HG02938 (cell line): ENCODE results near the gene PTS.

Source experiments
- ATAC-seq: cut with Tn5 transposase; IDR thresholded peaks from one replicate; pipeline ENCODE4 v1.9.1; 2021; ENCODE audit warnings: mild to moderate bottlenecking, moderate library complexity; ENCODE audit not compliant: unreplicated experiment

PTS gene

DNA sequence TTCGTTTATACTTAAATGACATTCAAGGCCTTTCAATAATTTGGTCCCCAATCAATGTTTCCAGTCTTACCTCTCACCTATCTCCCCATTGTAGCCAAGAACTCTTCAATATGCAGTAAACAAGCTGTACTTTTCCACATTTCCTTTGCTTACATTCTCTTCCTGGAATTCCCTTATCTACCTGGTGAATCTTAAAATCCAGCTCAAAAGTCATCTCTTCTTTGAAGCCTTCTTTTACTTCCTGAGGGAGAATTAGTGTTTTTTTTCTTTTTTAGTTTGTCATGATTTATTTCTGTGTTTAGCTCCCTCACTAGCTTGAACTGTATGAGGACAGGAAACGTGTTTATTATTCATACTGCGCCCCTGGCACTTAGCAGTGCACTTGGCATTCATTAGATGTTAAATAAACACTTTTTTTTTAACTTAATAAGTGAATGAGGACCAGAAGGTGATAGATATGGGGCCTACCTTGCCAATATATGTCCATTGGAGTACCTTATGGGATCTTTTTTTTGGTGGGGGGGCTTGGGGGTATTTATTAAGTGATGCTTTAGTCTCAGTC, 4.9 kb upstream of the PTS start:
- no peak for ATAC-seq

DNA sequence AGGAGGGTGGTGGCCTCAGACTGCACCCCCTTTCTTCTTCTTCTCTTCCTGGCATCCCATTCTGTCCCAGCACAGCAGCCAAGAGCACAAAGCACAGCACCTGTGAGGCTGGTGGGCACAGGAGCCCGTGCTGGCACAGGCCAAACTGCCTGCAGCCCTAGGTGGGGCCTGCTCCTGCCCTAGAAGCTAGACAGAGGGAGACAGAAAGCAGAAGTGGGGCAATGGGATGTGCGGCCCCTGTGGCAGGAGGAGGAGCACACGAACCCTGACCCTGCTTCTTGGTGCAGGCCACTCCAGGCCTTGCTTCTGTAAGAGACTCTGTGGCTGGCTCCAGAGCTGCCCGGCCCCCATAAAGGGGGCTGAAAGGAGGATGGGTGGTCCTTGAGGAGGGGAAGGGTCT, 3.9 kb upstream of the PTS start:
- ATAC-seq, result no peak

DNA sequence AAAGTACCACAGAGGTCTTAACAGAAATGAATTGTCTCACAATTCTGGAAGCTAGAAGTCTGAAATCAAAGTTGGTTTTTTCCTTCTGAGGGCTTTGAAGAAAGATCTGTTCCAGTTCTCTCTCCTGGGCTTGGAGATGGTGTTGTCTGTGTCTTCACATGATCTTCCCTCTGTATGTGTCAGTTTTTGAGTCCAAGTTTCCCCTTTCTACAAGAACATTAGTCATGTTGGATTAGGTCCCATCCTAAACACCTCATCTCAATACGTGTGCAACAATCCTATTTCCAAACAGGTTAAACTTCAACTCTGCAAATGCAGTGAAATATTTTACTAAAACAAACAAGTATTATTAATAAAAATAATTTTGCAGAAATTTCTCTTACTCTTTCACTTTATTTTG, 3.1 kb upstream of the PTS start:
- no peak for ATAC-seq

DNA sequence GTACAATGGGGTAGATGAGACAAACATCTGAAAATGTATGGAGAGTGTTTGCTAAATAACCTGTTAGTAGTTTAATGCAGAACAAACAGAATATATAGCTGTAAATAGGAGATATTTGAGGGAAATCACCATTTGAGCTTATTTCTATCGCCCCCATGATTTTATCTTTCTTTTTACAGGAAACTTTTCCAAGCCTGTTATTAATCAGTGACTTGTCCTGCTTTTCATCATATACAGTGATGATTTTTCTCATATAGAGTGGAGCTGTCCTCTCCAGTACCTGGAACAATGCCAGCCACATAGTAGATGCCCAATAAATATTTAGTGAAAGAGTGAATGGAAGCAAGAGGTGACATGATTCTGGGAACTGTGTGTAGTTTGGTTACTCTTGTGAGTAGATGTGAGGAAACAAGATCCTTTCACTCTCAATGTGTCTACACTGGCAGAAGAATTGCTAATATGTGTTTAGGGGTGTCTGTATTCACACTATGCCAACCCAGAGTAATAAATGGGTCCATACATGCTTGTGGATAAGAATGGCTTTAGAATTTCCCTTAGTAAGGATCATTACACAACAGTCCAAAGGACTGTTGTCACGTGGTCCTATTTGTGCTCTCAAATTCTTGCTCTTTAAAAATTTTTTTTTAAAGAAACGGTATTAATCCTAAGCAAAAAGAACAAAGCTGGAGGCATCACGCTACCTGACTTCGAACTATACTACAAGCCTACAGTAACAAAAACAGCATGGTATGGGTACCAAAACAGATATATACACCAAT, 2.3 kb upstream of the PTS start:
- no peak for ATAC-seq

DNA sequence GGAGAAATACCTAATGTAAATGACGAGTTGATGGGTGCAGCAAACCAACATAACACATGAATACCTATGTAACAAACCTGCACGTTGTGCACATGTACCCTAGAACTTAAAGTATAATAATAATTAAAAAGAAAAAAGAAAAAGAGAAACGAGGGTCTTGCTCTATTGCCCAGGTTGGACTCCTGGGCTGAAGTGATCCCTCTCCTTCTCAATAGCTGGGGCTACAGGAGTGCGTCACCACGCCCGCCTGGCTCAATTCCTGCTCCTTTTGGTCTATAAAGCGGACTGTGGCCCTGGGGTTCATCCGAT, 521 bp upstream of the PTS start:
- no peak for ATAC-seq

DNA sequence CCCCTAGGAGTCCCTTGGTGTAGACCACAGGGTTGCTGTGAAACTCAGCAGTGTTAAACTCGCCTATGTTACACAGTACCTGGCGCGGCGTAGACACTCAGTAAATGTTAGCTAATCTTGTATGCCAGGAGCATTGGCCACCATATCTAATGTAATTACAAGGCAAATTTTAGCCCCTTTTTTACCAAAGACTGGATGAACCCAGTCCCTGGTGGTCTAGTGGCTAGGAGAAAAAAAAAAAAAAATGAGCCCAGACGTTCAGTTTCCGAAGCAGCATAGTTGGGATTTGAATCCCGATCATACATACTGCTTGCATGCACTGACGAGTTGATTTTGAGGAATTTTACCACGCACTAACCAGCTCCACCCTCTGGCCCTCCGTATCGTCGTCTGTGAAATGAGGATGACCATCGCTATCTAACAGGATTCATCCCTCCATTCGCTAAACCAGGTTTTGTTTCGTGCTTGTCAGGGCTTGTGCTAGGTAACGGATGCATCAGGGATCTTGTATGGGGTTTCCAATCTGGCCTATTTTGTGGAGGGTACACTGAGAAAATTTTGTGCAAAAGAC, 688 bp downstream of the PTS start:
- ATAC-seq, result peak; percentile 56

DNA sequence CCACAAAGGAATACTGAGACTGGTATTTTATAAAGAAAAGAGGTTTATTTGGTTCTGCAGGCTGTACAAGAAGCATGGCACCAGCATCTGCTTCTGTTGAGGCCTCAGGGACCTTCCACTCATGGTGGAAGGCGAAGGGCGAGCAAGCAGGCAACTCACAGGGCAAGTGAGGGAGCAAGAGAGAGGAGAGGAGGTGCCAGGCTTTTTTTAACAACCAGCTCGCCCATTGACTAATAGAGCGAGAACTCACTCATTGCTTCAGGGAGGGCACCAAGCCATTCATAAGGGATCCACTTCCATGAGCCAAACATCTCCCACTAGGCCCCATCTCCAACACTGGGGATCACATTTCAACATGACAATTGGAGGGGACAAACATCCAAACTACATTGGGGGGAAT, 1.2 kb downstream of the PTS start:
- no peak for ATAC-seq

DNA sequence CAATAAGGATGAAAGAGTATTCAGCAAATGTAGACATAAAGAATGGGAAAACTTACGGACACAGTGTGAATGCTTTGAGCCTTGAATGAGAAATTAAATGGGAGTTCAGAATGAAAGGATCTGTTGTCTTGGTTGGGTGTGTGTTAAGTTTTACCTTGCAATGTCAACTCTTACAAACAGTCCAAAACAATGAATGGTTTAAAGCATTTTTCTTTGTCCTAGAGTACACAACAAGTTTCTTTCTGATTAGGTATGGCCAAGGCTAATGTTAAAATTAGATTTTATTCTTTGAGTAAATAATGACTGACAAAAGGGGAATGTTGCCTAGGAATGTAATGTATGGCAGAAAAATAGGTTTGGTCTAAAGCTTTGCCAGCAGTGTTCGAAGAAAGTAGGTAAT, 2.5 kb downstream of the PTS start:
- no peak for ATAC-seq

DNA sequence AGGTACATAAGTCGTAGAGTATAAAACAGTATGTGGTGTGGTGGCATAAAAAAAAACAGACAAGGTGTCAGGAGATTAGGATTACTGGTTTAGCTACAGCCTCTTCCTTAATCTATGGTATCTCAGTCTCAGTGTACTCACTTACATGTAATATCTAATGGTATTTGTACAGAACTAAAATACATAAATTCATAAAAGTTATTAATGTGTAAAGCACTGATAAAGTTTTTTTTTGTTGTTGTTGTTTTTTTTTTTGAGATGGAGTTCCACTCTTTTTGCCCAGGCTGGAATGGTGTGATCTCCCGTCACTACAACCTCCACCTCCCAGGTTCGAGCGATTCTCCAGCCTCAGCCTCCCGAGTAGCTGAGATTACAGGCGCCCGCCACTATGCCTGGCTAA, 2.9 kb downstream of the PTS start:
- ATAC-seq, result no peak

DNA sequence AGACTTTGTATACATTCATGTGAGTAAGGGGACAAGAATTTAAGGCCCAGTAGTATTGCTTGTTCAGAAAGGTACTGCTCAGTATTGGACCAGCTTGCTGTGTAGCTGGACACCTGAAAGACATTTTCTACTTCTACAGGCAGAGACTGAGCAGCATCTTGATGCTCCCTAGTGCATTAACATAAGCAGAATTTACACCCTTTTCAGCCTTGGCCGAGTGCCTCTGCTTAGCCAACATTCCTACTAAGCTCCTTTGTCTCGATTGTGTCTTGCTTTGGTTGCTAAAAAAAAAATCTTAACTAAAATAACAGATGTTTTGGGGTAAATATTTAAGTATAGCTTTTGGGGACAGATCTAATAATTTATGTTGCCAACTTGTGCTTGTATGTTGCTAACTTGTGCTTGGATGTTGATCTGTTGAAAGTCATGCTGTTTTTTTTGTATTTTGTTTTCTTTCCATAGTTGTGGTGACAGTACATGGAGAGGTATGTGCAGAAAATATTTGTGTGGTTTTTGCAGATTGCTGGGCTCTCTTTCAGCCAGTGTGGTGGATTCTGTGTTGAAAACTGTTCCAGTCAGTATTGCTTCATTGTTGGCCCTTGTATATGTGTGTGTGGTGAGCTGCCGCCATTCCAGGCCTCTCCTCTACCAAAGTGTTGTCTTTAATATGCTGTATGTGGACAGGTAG, 3.7 kb downstream of the PTS start:
- no peak for ATAC-seq

DNA sequence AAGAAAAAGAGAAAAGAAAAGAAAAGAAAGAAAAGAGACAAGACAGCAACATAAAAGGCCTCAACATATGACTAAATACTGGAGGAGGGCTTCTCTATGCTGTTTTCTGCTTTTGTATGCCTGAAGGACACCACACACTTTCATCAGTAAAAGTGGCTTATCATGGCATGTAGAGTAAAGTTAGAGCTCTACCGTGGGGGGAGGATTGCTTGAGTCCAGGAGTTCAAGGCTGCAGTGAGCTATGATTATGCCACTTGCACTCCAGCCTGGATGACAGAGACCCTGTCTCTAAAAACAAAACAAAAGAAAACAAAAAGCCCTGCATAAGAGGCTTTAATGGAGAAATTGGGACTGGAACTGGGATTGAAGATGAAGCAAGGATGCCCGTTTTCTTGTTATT, 5.7 kb downstream of the PTS start:
- ATAC-seq, result no peak

DNA sequence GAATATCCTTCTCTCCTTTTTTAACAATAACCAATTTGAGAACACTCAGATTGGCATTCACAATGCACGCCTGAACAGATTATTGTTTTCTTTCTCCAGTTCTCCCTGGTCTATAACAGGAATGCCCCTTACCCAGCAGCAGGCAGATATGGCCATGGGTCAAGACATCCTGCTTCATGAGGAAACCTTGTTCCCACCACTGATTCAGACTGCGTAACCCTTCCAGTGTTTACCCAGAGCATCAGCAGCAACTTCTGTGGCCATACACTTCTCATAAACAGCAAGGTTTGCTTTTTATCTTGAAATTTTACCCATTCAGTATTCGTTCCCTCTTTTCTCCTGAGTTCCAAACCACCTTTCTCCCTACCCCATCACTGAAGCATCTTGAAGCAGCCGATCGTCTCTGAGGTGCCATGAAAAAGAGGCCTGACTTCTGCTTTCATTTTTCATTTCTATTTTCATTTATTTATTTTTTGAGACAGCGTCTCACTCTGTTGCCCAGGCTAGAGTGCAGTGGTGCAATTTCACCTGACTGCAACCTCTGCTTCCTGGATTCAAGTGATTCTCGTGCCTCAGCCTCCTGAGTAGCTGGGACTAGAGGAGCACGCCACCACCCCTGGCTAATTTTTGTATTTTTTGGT, 9.6 kb downstream of the PTS start:
- ATAC-seq, result no peak

DNA sequence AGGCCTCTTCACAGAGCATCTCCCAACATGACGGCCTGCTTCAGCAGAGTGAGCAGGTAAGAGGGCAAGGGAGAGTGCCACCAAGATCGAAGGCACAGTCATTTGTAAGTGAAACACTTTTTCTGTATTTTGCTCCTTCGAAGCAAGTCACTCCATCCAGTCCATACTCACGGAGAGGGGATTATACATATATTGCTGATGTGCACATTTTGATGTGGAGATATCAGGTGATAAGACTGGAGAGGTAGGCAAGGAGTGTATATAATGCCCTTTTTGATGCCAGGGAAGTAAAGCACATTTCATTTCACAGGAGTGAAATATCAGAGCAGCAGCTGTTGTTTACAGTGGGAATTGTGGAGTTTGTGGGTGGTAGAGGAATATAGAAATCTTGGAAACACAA, 11.2 kb downstream of the PTS start:
- ATAC-seq, result no peak

DNA sequence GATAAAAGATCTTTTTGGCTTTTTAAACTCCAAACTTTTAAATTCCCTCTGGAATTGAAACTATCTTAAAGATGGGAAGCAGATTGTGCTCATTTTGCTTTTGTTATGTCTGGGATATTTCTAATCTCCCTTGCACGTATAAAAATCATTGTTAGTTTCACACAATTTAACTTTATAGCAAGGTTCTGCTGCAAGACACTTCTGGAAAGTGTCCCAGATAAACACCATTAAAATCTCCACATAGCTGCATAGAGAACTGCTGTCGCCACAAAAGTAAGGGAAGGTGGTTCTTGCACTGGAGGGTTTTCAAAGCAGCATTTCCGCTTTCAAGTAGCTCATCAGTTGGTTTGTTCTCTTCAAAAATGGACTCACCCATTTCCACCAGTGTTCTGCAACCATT, 11.8 kb downstream of the PTS start:
- ATAC-seq, result no peak

DNA sequence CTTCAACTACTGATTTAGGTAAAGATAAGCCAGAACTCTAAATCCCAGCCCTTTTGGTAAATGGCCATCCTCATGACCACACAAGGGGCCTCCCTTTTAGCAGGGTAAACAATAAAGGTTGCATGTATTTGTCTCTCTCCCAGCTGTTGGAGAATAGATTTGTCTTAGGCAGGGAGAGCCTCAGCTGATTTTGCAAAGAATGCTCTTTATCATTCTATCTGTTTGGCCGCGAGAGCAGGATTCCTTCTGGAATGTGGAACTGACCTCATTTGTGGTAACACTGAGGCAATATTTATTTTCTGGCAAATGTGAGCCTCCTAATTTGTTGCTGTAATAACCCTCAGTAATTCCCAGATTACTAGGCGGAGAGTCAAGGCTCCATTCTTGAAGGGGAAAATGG, 15.3 kb downstream of the PTS start:
- ATAC-seq, result no peak

DNA sequence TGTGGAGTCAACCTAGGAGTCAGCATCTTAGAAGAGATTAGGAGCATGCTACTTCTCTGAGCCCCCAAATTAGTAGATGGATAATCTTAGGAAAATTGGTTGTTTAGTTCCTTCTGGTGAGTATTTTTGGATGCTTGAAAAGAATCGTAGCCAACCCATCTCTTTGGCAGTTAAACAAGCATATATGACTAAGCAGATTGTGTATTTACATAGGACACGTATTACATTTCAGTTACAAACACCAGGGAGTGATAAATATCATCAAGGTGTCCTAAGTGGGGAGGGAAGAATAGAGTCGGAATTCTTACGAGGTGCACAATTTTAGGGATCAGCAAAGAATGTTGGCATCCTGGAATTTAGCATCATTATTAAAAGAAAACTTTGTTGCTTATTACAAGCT, 21.0 kb downstream of the PTS start:
- no peak for ATAC-seq

DNA sequence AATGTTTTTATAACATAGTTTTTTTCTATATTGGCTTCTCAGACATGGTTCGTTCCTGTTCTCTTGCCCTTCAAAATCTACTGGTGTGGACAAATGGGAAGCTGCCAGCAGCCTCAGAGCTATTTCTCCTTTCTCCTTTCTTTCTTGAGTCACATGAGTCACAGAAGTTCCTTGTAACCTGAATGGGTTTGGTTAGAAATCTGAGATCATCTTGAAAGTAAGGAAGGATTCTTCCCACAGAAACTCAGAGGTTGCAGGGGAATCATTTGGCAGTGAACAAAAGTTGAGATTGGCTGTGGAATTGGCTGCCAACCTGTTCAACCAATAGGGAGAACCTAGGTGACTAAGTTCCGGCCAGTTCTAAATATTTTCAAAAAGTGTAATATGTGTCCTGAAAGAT, 22.0 kb downstream of the PTS start:
- ATAC-seq, result no peak

DNA sequence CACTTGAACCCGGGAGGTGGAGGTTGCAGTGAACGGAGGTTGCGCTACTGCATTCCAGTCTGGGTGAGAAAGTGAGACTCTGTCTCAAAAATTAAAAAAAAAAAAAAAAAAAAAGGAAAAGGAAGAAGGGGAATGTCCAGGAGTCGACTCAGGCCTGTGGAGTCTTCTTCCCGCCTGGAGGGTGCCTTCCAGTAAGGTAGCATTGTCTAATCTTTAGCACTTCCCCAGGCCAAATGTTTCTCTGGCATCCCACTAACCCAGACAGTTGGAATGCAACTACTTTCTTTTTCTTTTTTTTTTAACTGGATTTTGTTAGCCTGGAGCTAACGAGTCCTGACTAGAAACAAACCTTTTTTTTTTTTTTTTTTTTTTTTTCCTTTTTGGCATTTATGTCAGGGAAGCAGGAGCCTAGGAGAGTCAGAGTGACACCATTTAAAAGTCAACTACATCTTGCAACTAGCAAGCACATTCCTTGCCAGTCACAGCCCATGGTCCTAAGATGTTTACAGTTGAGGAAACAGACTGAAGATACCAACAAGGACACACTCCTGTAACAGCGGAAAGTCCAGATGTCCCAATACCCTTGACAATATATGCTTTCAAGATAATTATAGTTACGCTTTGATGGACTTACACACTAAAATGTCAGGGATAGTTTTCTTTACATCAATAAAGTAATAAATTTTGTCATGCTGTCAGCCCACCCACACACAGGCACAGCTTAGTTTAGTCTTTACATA, 23.8 kb downstream of the PTS start:
- ATAC-seq, result no peak

DNA sequence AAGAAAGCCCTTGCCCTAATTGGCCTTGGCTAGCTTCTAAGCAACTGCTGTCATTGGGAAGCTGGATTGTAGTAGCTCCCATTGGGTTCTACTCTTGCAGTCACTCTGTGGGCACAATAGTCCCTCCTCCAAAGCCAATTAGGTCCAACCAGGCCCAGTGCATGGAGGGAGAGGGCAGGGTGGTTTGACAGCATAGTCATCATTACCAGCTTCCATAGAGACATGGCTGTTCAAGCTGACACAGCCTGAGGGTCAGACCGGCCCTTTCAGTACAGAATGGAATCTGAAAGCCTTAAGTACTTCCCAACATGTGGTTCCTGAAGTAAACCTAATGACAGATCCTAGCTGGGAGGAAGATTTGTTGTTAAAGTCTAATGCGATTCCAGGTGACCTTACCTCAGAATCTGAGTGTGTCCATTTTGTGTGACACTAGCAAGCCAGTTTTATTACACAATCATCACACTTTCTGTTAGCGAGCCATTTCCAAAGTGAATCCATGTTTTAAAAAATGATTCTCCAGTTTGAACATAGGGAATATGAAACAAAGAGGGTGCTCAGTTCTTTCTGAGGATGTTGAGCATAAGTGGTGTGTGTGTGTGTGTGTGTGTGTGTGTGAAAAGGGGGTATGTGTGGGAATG, 27.5 kb downstream of the PTS start:
- no peak for ATAC-seq

DNA sequence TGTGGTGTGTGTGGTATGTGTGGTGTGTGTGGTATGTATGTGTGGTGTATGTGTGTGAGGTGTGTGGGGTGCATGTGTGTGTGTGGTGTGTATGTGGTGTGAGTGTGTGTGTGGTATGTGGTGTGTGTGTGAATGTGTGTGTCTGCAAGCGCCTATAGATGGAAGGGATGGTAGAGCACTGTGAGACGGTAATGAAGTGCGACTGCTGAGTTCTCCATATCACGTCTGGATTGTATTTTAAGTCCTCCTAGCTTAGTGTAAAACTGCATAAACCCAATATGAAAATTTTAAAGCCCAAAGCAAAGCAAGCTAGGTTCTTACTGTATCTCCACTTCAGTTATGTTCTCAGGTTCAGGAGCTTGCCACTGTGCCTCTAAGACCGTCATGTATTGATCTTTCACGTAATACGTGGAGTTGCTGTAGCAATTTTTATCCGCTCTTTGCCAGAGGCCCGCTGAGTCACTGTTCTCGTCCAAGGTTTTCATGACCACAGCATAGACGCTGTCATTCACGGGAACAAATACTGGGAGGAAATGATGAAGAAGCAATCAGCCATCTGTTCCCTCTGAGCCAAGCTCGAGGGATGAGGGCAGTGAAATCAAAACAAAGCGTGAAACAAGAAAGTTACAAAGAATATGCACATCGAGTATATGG, 29.0 kb downstream of the PTS start:
- ATAC-seq, result no peak
